ENCODE data around the gene CSRP1.

Gene CSRP1

DNA sequence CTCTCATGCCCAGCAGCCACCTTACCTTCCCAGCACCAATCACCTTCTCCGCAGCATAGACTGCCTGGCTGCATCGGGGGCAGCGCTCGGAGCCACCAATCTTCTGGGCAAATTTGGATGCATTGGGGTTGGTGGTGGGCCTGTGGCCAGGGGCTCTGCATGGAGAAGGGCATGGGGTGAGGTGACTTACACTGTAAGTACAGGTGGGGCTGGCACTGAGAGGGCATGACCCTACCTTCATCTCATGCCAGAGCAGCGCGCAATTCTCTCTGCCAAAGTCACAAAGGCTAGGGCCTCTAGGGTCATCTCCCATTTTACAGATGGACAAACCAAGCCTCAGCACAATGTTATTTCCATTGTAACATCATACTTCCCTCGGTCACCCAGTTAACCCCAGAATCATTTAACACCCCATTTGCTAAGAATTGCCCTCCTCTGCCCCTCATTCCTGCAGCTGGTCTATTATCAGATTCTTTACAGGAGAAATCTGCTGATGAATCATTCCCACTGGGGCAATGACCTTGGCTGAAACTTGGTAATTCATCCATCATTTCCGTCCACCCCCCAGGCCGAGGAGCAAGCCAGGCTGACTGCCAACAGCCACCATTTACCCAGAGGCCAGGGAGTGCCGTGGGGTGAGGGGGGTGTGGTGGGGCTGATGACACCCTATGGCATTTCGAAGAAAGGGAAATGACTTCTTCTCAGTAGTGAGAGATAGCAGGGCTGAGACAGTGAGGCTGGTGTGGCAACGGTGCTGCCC is 17.9 kb downstream of the CSRP1 start:
- no peaks in the 10 kb centered on the region for H3K9me2 ChIP-seq (replicated peaks; ENCODE audit: control insufficient read depth, low read length)
- TF ChIP-seq EZH2phosphoT487 (IDR thresholded peaks at IDR 0.05; ENCODE audit: borderline replicate concordance, low read length) (no peak), CTCF (IDR thresholded peaks at IDR 0.05; ENCODE audit: low read depth, low read length, poor library complexity, severe bottlenecking) (no peak)
- H3K36me3 ChIP-seq (ENCODE audit: control insufficient read depth, low read length), result peaks cover 15% of the 10 kb centered on the region; the same call in 1 of the 2 replicates
- H3K9me3 ChIP-seq (ENCODE audit: control insufficient read depth, insufficient read depth, low read length), result no peaks in the 10 kb centered on the region
- no peak overlapping the region for H3K27ac ChIP-seq (ENCODE audit: low read depth, low read length)
- H4K20me1 ChIP-seq (ENCODE audit: control insufficient read depth, insufficient read depth, low read depth, low read length), result no peaks in the 10 kb centered on the region
- H3F3A ChIP-seq (ENCODE audit: control insufficient read depth, insufficient read depth), result no peaks in the 10 kb centered on the region
- no peak overlapping the region for H3K4me3 ChIP-seq (ENCODE audit: low read length)
- peaks cover 8% of the 10 kb centered on the region for H3K4me1 ChIP-seq (ENCODE audit: control insufficient read depth, low read length)
- no peaks in the 10 kb centered on the region for H3K27me3 ChIP-seq (ENCODE audit: control insufficient read depth, low read length)
- no peak overlapping the region for H3K4me2 ChIP-seq (ENCODE audit: low read length)
- no peaks in the 10 kb centered on the region for H3K79me2 ChIP-seq (ENCODE audit: control insufficient read depth, low read length)

- Histone ChIP-seq H3K4me2 (ENCODE audit: low read length) (no peak overlapping the region), H3K4me1 (ENCODE audit: control insufficient read depth, low read length) (peaks cover 8% of the 10 kb centered on the region), H3K9me2 (replicated peaks; ENCODE audit: control insufficient read depth, low read length) (no peaks in the 10 kb centered on the region), H3K27ac (ENCODE audit: low read depth, low read length) (no peak overlapping the region), H3F3A (ENCODE audit: control insufficient read depth, insufficient read depth) (no peaks in the 10 kb centered on the region), H4K20me1 (ENCODE audit: control insufficient read depth, insufficient read depth, low read depth, low read length) (no peaks in the 10 kb centered on the region), H3K36me3 (ENCODE audit: control insufficient read depth, low read length) (peaks cover 13% of the 10 kb centered on the region; the same call in 1 of the 2 replicates), H3K9me3 (ENCODE audit: control insufficient read depth, insufficient read depth, low read length) (no peaks in the 10 kb centered on the region), H3K27me3 (ENCODE audit: control insufficient read depth, low read length) (no peaks in the 10 kb centered on the region), H3K4me3 (ENCODE audit: low read length) (no peak overlapping the region), H3K79me2 (ENCODE audit: control insufficient read depth, low read length) (no peaks in the 10 kb centered on the region)
- TF ChIP-seq CTCF (IDR thresholded peaks at IDR 0.05; ENCODE audit: low read depth, low read length, poor library complexity, severe bottlenecking) (no peak), EZH2phosphoT487 (IDR thresholded peaks at IDR 0.05; ENCODE audit: borderline replicate concordance, low read length) (no peak)
Measured at GRCh38 chr1:201487742-201488141, 19.2 kb downstream of the CSRP1 start.

- Histone ChIP-seq H3K36me3 (ENCODE audit: control insufficient read depth, low read length) (peaks cover 13% of the 10 kb centered on the region; the same call in 1 of the 2 replicates), H3K4me2 (ENCODE audit: low read length) (no peak overlapping the region), H3K4me3 (ENCODE audit: low read length) (no peak overlapping the region), H3K4me1 (ENCODE audit: control insufficient read depth, low read length) (peaks cover 22% of the 10 kb centered on the region), H3K27me3 (ENCODE audit: control insufficient read depth, low read length) (peaks cover 8% of the 10 kb centered on the region), H3F3A (ENCODE audit: control insufficient read depth, insufficient read depth) (no peaks in the 10 kb centered on the region), H3K27ac (ENCODE audit: low read depth, low read length) (no peak overlapping the region), H3K9me2 (replicated peaks; ENCODE audit: control insufficient read depth, low read length) (no peaks in the 10 kb centered on the region), H3K79me2 (ENCODE audit: control insufficient read depth, low read length) (no peaks in the 10 kb centered on the region), H4K20me1 (ENCODE audit: control insufficient read depth, insufficient read depth, low read depth, low read length) (no peaks in the 10 kb centered on the region), H3K9me3 (ENCODE audit: control insufficient read depth, insufficient read depth, low read length) (no peaks in the 10 kb centered on the region)
- TF ChIP-seq EZH2phosphoT487 (IDR thresholded peaks at IDR 0.05; ENCODE audit: borderline replicate concordance, low read length), result no peak
- no peak for TF ChIP-seq CTCF (IDR thresholded peaks at IDR 0.05; ENCODE audit: low read depth, low read length, poor library complexity, severe bottlenecking)
Measured at GRCh38 chr1:201486187-201486586, 20.7 kb downstream of the CSRP1 start.
